Measurements from ENCODE around the gene CASKIN1.

CASKIN1 gene

GRCh38 chr16:2231016-2231931, 34.9 kb upstream of the CASKIN1 start:
- no peaks in the 10 kb centered on the region for H3K9me3 ChIP-seq (replicated peaks; ENCODE audit: low read length)
- H3K4me2 ChIP-seq (ENCODE audit: low read length), result no peak overlapping the region
- H3K4me1 ChIP-seq (ENCODE audit: control insufficient read depth, insufficient read depth, low read length), result peaks cover 33% of the 10 kb centered on the region
- H3K4me3 ChIP-seq (ENCODE audit: low read length), result no peak overlapping the region
- H3K9ac ChIP-seq (ENCODE audit: low read depth, low read length), result peak overlapping the region; percentile 52
- peaks cover 65% of the 10 kb centered on the region for H3K36me3 ChIP-seq (ENCODE audit: insufficient read depth, low read length)
- H3K27me3 ChIP-seq (ENCODE audit: control insufficient read depth, insufficient read depth, low read length), result no peaks in the 10 kb centered on the region

- Histone ChIP-seq H3K9me3 (replicated peaks; ENCODE audit: low read length) (no peaks in the 10 kb centered on the region), H3K4me3 (ENCODE audit: low read length) (no peak overlapping the region), H3K27me3 (ENCODE audit: control insufficient read depth, insufficient read depth, low read length) (no peaks in the 10 kb centered on the region), H3K4me2 (ENCODE audit: low read length) (no peak overlapping the region), H3K9ac (ENCODE audit: low read depth, low read length) (peak overlapping the region; percentile 52), H3K4me1 (ENCODE audit: control insufficient read depth, insufficient read depth, low read length) (peaks cover 29% of the 10 kb centered on the region), H3K36me3 (ENCODE audit: insufficient read depth, low read length) (peaks cover 58% of the 10 kb centered on the region)
Measured at GRCh38 chr16:2230376-2230775, 34.0 kb upstream of the CASKIN1 start.

- Histone ChIP-seq H3K4me1 (ENCODE audit: control insufficient read depth, insufficient read depth, low read length) (peaks cover 33% of the 10 kb centered on the region), H3K27me3 (ENCODE audit: control insufficient read depth, insufficient read depth, low read length) (no peaks in the 10 kb centered on the region), H3K4me3 (ENCODE audit: low read length) (no peak overlapping the region), H3K36me3 (ENCODE audit: insufficient read depth, low read length) (peaks cover 51% of the 10 kb centered on the region), H3K4me2 (ENCODE audit: low read length) (no peak overlapping the region), H3K9ac (ENCODE audit: low read depth, low read length) (no peak overlapping the region), H3K9me3 (replicated peaks; ENCODE audit: low read length) (no peaks in the 10 kb centered on the region)
Measured at GRCh38 chr16:2229632-2230250, 33.3 kb upstream of the CASKIN1 start.

DNA sequence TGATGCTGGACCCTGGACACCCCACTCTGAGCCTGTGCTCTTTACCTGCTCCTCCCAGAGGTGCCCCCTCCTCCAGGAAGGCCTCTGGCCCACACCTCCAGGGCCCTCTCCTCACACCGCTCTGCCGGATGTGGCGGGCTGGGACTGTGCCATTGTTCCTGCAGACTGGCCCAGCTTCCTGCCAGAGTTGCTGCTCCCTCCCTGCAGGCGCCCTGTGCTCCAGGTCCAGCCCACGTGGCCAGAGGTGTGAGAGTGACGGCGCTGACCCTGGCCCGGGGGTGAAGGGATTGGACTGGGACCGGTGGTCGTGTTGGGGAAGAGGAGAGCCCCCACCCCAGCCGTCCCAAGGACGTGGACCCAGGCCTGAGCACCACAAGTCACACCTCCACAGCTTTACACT, 32.7 kb upstream of the CASKIN1 start:
- Histone ChIP-seq H3K4me3 (ENCODE audit: low read length) (no peak overlapping the region), H3K36me3 (ENCODE audit: insufficient read depth, low read length) (peaks cover 47% of the 10 kb centered on the region), H3K9me3 (replicated peaks; ENCODE audit: low read length) (no peaks in the 10 kb centered on the region), H3K9ac (ENCODE audit: low read depth, low read length) (no peak overlapping the region), H3K27me3 (ENCODE audit: control insufficient read depth, insufficient read depth, low read length) (no peaks in the 10 kb centered on the region), H3K4me2 (ENCODE audit: low read length) (no peak overlapping the region), H3K4me1 (ENCODE audit: control insufficient read depth, insufficient read depth, low read length) (peaks cover 40% of the 10 kb centered on the region)

GRCh38 chr16:2228161-2228824, 31.9 kb upstream of the CASKIN1 start:
- peaks cover 40% of the 10 kb centered on the region for H3K36me3 ChIP-seq (ENCODE audit: insufficient read depth, low read length)
- H3K4me3 ChIP-seq (ENCODE audit: low read length), result no peak overlapping the region

GRCh38 chr16:2226918-2227317, 30.5 kb upstream of the CASKIN1 start:
- Histone ChIP-seq H3K27me3 (ENCODE audit: control insufficient read depth, insufficient read depth, low read length) (no peaks in the 10 kb centered on the region), H3K36me3 (ENCODE audit: insufficient read depth, low read length) (peaks cover 26% of the 10 kb centered on the region), H3K4me3 (ENCODE audit: low read length) (no peak overlapping the region), H3K4me1 (ENCODE audit: control insufficient read depth, insufficient read depth, low read length) (peaks cover 37% of the 10 kb centered on the region), H3K9me3 (replicated peaks; ENCODE audit: low read length) (no peaks in the 10 kb centered on the region), H3K4me2 (ENCODE audit: low read length) (peak overlapping the region; percentile 66), H3K9ac (ENCODE audit: low read depth, low read length) (peak overlapping the region; percentile 2)

More at GRCh38 chr16:2228161-2228824, 31.9 kb upstream of the CASKIN1 start:
- no peaks in the 10 kb centered on the region for H3K9me3 ChIP-seq (replicated peaks; ENCODE audit: low read length)
- H3K4me1 ChIP-seq (ENCODE audit: control insufficient read depth, insufficient read depth, low read length), result peaks cover 40% of the 10 kb centered on the region
- no peak overlapping the region for H3K4me2 ChIP-seq (ENCODE audit: low read length)
- H3K27me3 ChIP-seq (ENCODE audit: control insufficient read depth, insufficient read depth, low read length), result no peaks in the 10 kb centered on the region
- H3K9ac ChIP-seq (ENCODE audit: low read depth, low read length), result no peak overlapping the region

DNA sequence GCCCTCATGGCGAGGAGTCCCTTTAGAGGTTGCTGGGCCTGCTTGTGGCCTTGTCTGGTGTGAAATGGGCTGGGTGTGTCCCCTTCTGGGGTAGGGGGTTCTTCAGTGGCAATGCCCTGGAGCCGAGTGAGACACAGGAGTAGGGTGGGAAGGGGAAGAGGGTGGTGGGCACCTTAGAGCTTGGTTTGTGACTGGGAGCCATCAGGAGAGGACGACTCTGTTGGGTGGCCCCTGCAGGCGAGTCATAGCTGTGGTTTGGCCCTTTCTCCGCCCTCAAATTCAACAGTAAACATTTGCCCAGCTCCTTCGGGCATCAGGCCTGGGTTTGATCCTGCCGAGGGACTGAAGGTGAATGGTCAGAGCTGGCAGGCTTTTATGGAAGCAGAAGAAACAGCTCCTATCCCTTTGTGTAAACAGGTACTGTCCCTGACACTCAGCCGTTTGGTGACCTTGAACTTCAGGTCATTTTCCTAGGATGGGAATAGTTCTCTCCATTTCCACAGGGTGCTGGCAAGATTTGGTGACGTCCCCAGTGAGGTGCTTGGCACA, 29.9 kb upstream of the CASKIN1 start:
- H3K4me3 ChIP-seq (ENCODE audit: low read length), result peak overlapping the region; percentile 38
- peaks cover 22% of the 10 kb centered on the region for H3K36me3 ChIP-seq (ENCODE audit: insufficient read depth, low read length)
- peak overlapping the region; percentile 2 for H3K9ac ChIP-seq (ENCODE audit: low read depth, low read length)
- peaks cover 31% of the 10 kb centered on the region for H3K4me1 ChIP-seq (ENCODE audit: control insufficient read depth, insufficient read depth, low read length)
- H3K27me3 ChIP-seq (ENCODE audit: control insufficient read depth, insufficient read depth, low read length), result no peaks in the 10 kb centered on the region
- no peaks in the 10 kb centered on the region for H3K9me3 ChIP-seq (replicated peaks; ENCODE audit: low read length)
- peak overlapping the region; percentile 66 for H3K4me2 ChIP-seq (ENCODE audit: low read length)

- H3K4me2 ChIP-seq (ENCODE audit: low read length), result peak overlapping the region; percentile 93
Measured at GRCh38 chr16:2223942-2224486, 27.6 kb upstream of the CASKIN1 start.

GRCh38 chr16:2223221-2223941, 27.0 kb upstream of the CASKIN1 start, which contains the start of gene E4F1:
Gene E4F1, plus strand, starts transcription at chr16:2223591. Its CDS starts 23 bp downstream, at chr16:2223614.
- H3K4me2 ChIP-seq (ENCODE audit: low read length), result peak within 1 kb of the TSS; percentile 93
- peaks cover 23% of the 10 kb centered on the region for H3K4me1 ChIP-seq (ENCODE audit: control insufficient read depth, insufficient read depth, low read length)
- H3K36me3 ChIP-seq (ENCODE audit: insufficient read depth, low read length), result no peaks in the 10 kb centered on the region
- H3K9me3 ChIP-seq (replicated peaks; ENCODE audit: low read length), result no peaks in the 10 kb centered on the region
- H3K27me3 ChIP-seq (ENCODE audit: control insufficient read depth, insufficient read depth, low read length), result no peaks in the 10 kb centered on the region
- peak within 1 kb of the TSS; percentile 90 for H3K4me3 ChIP-seq (ENCODE audit: low read length)
- peak within 1 kb of the TSS; percentile 94 for H3K9ac ChIP-seq (ENCODE audit: low read depth, low read length)

More at GRCh38 chr16:2223942-2224486, 27.6 kb upstream of the CASKIN1 start:
- Histone ChIP-seq H3K4me1 (ENCODE audit: control insufficient read depth, insufficient read depth, low read length) (peaks cover 23% of the 10 kb centered on the region), H3K4me3 (ENCODE audit: low read length) (peak overlapping the region; percentile 90), H3K9me3 (replicated peaks; ENCODE audit: low read length) (no peaks in the 10 kb centered on the region), H3K27me3 (ENCODE audit: control insufficient read depth, insufficient read depth, low read length) (no peaks in the 10 kb centered on the region), H3K9ac (ENCODE audit: low read depth, low read length) (peak overlapping the region; percentile 94), H3K36me3 (ENCODE audit: insufficient read depth, low read length) (peaks cover 3% of the 10 kb centered on the region)

GRCh38 chr16:2216330-2216729, 19.9 kb upstream of the CASKIN1 start:
- no peaks in the 10 kb centered on the region for H3K9me3 ChIP-seq (replicated peaks; ENCODE audit: low read length)

More at GRCh38 chr16:2216330-2216729, 19.9 kb upstream of the CASKIN1 start:
- Histone ChIP-seq H3K36me3 (ENCODE audit: insufficient read depth, low read length) (no peaks in the 10 kb centered on the region), H3K4me2 (ENCODE audit: low read length) (no peak overlapping the region), H3K4me3 (ENCODE audit: low read length) (no peak overlapping the region), H3K27me3 (ENCODE audit: control insufficient read depth, insufficient read depth, low read length) (no peaks in the 10 kb centered on the region), H3K9ac (ENCODE audit: low read depth, low read length) (no peak overlapping the region), H3K4me1 (ENCODE audit: control insufficient read depth, insufficient read depth, low read length) (peaks cover 19% of the 10 kb centered on the region)
